Measurements from ENCODE around the gene KHK. TPM values are rescaled to one million over a fixed set of nuclear protein-coding genes. Genes with fewer than 3 reads are reported as not detected.

KHK gene
- polyA plus RNA-seq, 1 of the 3 experiments (the other 2 are of a cell fraction): 10.3 TPM

DNA sequence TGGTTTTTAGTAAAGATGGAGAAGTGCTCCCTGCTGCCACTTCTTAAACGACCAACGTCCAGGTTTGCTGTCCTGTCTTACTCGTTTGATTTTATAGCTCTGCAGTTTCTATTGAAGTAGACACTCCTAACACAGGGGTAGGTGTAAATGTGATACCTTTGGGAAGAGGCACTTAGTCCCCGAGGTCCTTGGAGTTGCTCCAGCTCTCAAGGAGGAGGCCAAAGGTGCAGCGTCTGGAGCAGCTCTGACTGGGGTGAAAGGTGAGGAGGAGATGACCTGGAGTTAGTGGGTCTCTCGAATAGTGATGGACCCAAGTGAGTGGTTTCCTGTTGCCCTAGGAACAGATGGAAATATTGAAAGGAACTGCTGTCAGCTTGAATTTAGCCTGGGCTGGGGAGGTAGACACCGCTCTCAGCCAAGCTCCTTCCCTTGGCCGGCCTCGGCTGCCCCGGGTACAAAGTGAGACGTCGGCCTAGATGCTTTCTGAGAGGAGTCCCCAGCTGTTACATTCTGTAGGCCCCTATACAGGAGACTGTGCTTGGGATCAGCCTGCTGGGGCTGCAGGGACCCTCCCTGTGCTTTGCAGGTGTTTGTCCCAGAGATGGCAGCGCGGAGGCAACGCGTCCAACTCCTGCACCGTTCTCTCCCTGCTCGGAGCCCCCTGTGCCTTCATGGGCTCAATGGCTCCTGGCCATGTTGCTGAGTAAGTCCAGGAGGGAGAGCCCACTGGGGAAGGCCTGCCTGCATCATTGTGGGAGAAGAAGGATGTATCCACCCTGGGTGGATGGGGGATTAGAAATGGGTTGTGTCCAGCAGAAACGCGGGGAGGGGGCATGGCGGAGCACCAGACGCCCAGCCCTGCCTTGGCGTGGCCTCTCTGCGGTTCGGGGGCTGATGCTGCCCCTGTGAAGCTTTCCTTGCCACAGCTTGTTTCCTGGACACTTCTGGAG lies 5.4 kb downstream of the KHK start (continued):
- TF ChIP-seq RFX5 (IDR thresholded peaks at IDR 0.05; ENCODE audit: low read length) (no peak), FOSL2 (IDR thresholded peaks at IDR 0.05; ENCODE audit: borderline replicate concordance, low read depth) (no peak), EP300 (IDR thresholded peaks at IDR 0.05; ENCODE audit: borderline replicate concordance in 1 of 2, low read depth in 1 of 2, low read length in 1 of 2) (no peak)
- TF ChIP-seq, protein P1, sequence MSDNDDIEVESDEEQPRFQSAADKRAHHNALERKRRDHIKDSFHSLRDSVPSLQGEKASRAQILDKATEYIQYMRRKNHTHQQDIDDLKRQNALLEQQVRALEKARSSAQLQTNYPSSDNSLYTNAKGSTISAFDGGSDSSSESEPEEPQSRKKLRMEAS (IDR thresholded peaks at IDR 0.05; ENCODE audit: low read depth): no peak

DNA sequence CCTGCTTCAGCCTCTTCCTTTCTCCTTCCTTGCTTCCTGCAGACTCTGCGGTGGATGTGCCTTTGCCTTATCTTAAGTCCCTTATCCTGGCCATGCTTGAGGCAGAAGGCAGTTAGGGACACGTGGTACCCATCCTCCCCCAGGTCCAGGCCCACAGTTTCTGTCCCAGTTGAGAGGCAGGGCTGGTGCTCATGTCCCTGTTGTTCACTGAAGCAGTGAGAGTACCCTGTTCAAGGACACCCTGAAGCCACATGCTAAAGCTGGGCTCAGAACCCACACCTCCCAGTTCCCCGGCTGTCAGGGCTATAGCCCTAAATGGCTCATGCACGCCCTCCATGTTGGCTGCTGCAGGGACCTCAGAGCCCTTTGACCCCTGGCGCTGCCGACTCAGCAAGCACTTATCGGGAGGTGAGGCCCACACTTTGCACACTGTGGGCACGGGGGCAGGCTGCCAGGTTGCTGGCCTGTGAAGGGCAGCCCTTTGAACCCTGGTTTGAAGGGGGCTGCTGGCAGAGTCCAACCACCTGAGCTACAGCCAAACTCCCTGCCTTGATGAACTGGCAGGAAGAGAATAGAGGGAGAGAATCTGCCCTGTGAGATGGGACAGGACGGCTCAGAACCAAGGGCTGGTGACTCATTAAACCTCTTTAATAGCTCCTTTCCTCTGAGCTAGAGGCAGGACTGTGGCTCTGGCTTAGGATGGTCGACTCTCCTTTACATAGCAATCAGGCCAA lies 6.3 kb downstream of the KHK start:
- H3K9me2 ChIP-seq: no peaks in the 10 kb centered on the region
- no peak for TF ChIP-seq EP300 (IDR thresholded peaks at IDR 0.05; ENCODE audit: borderline replicate concordance in 1 of 2, low read depth in 1 of 2, low read length in 1 of 2)
- no peak for TF ChIP-seq SIN3A (IDR thresholded peaks at IDR 0.05; ENCODE audit: borderline replicate concordance, low read depth, low read length)
- TF ChIP-seq, protein P2, sequence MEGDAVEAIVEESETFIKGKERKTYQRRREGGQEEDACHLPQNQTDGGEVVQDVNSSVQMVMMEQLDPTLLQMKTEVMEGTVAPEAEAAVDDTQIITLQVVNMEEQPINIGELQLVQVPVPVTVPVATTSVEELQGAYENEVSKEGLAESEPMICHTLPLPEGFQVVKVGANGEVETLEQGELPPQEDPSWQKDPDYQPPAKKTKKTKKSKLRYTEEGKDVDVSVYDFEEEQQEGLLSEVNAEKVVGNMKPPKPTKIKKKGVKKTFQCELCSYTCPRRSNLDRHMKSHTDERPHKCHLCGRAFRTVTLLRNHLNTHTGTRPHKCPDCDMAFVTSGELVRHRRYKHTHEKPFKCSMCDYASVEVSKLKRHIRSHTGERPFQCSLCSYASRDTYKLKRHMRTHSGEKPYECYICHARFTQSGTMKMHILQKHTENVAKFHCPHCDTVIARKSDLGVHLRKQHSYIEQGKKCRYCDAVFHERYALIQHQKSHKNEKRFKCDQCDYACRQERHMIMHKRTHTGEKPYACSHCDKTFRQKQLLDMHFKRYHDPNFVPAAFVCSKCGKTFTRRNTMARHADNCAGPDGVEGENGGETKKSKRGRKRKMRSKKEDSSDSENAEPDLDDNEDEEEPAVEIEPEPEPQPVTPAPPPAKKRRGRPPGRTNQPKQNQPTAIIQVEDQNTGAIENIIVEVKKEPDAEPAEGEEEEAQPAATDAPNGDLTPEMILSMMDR (IDR thresholded peaks at IDR 0.05): no peak
- no peak for TF ChIP-seq RAD21 (IDR thresholded peaks at IDR 0.05; ENCODE audit: low read length)
- TF ChIP-seq NFIC (IDR thresholded peaks at IDR 0.05; ENCODE audit: borderline replicate concordance): no peak
- no peak for TF ChIP-seq TAF1 (IDR thresholded peaks at IDR 0.05; ENCODE audit: borderline replicate concordance, low read depth, low read length)
- TF ChIP-seq, protein P3, sequence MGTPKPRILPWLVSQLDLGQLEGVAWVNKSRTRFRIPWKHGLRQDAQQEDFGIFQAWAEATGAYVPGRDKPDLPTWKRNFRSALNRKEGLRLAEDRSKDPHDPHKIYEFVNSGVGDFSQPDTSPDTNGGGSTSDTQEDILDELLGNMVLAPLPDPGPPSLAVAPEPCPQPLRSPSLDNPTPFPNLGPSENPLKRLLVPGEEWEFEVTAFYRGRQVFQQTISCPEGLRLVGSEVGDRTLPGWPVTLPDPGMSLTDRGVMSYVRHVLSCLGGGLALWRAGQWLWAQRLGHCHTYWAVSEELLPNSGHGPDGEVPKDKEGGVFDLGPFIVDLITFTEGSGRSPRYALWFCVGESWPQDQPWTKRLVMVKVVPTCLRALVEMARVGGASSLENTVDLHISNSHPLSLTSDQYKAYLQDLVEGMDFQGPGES (IDR thresholded peaks at IDR 0.05; ENCODE audit: low read depth, low read length): no peak
- TF ChIP-seq, protein P4, sequence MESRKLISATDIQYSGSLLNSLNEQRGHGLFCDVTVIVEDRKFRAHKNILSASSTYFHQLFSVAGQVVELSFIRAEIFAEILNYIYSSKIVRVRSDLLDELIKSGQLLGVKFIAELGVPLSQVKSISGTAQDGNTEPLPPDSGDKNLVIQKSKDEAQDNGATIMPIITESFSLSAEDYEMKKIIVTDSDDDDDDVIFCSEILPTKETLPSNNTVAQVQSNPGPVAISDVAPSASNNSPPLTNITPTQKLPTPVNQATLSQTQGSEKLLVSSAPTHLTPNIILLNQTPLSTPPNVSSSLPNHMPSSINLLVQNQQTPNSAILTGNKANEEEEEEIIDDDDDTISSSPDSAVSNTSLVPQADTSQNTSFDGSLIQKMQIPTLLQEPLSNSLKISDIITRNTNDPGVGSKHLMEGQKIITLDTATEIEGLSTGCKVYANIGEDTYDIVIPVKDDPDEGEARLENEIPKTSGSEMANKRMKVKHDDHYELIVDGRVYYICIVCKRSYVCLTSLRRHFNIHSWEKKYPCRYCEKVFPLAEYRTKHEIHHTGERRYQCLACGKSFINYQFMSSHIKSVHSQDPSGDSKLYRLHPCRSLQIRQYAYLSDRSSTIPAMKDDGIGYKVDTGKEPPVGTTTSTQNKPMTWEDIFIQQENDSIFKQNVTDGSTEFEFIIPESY (IDR thresholded peaks at IDR 0.05; ENCODE audit: borderline replicate concordance, low read depth): no peak
- TF ChIP-seq, protein P5, sequence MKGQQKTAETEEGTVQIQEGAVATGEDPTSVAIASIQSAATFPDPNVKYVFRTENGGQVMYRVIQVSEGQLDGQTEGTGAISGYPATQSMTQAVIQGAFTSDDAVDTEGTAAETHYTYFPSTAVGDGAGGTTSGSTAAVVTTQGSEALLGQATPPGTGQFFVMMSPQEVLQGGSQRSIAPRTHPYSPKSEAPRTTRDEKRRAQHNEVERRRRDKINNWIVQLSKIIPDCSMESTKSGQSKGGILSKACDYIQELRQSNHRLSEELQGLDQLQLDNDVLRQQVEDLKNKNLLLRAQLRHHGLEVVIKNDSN (IDR thresholded peaks at IDR 0.05; ENCODE audit: borderline replicate concordance, low read depth): no peak
- no peak for TF ChIP-seq TEAD4 (IDR thresholded peaks at IDR 0.05; ENCODE audit: borderline replicate concordance, insufficient read depth)
- TF ChIP-seq ELF1 (IDR thresholded peaks at IDR 0.05): no peak
- TF ChIP-seq MXI1 (IDR thresholded peaks at IDR 0.05; ENCODE audit: low read depth, low read length): no peak
- TF ChIP-seq SMC3 (IDR thresholded peaks at IDR 0.05; ENCODE audit: low read depth, low read length): no peak
- TF ChIP-seq, protein P1 (IDR thresholded peaks at IDR 0.05; ENCODE audit: low read depth): no peak
- TF ChIP-seq EZH2phosphoT487 (IDR thresholded peaks at IDR 0.05; ENCODE audit: borderline replicate concordance, low read depth): no peak
- no peak for TF ChIP-seq MEF2A (IDR thresholded peaks at IDR 0.05; ENCODE audit: borderline replicate concordance, low read depth)
- no peak for TF ChIP-seq TCF12 (IDR thresholded peaks at IDR 0.05)
- no peak for TF ChIP-seq FOSL2 (IDR thresholded peaks at IDR 0.05; ENCODE audit: borderline replicate concordance, low read depth)
- TF ChIP-seq GATA2 (CRISPR knock-in tag; IDR thresholded peaks at IDR 0.05): no peak
- H3K27me3 ChIP-seq (ENCODE audit: insufficient read depth): no peaks in the 10 kb centered on the region
- CTCF ChIA-PET: interaction anchor here (0.9 to 4.5 kb wide), 11 partner anchors 31 to 211 kb away, joined by 3 to 24 read pairs (median 4); partner anchors contain the start of genes ABHD1 and TRIM54
- no peak overlapping the region for H3K27ac ChIP-seq (ENCODE audit: low read depth in 2 of 2, low read length in 1 of 2)
- no peaks in the 10 kb centered on the region for H4K20me1 ChIP-seq (ENCODE audit: insufficient read depth)
- H3K4me1 ChIP-seq (ENCODE audit: control insufficient read depth in 1 of 2, insufficient read depth in 2 of 2, low read depth in 1 of 2, low read length in 1 of 2): peaks cover 4 to 31% of the 10 kb centered on the region in 2 experiments; a peak in 2 of 4 replicates
- no peak overlapping the region for H2AFZ ChIP-seq (ENCODE audit: low read depth)
- H3K9me3 ChIP-seq: no peaks in the 10 kb centered on the region
- H3F3A ChIP-seq (replicated peaks; ENCODE audit: insufficient read depth): no peaks in the 10 kb centered on the region
- no peak overlapping the region for H3K4me3 ChIP-seq (ENCODE audit: low read depth in 2 of 2, low read length in 1 of 2)
- no peak overlapping the region for H3K4me2 ChIP-seq
- H3K36me3 ChIP-seq (replicated peaks in 1 of 2; ENCODE audit: control insufficient read depth in 1 of 2, insufficient read depth in 2 of 2, low read length in 1 of 2): no peaks in the 10 kb centered on the region
- DNase-seq: no peak
- POLR2A ChIA-PET: interaction anchor here (1.4 kb wide), 1 partner anchor 30 kb away, joined by 3 read pairs; the partner anchor contains the start of gene ABHD1
- H3K79me2 ChIP-seq (ENCODE audit: insufficient read depth): no peaks in the 10 kb centered on the region
- H3K9ac ChIP-seq: no peak overlapping the region
- WGBS (ENCODE audit: low lambda C conversion rate): 87% methylated on average over 10 of the region's 10 CpGs

All from SK-N-SH (cell line).